Caco-2 (cell line): ENCODE data around the gene SIRT3. TPM values are rescaled to one million over a fixed set of nuclear protein-coding genes. Genes with fewer than 3 reads are reported as not detected.

Experiments
- BruUV-seq: library from RNA; stranded (reverse); fragments of 400-500 nt; replicated peaks from 2 replicates; lab custom pipeline; 2021; lab: Mats Ljungman, UMichigan
- CTCF ChIA-PET: fragments of 300-600 bp; sonication (Branson Sonifier 250); formaldehyde crosslinking; loops from one replicate; lab custom pipeline; 2022; ENCODE audit warnings: antibody characterized with exemption; lab: Charles Lee
- POLR2A ChIA-PET: fragments of 300-600 bp; sonication (Branson Sonifier 250); formaldehyde crosslinking; loops from one replicate; lab custom pipeline; 2022; ENCODE audit warnings: antibody characterized with exemption; lab: Charles Lee
- DNase-seq, 2 experiments: peaks; one replicate each; pipeline versions ENCODE4 v3.0.0 to v3.0.0-alpha.2; 2020 to 2022
- H3K27me3 ChIP-seq: replicated peaks from 2 replicates; pipeline ENCODE4 v1.6.0; 2011; ENCODE audit warnings: low read length; ENCODE audit not compliant: control insufficient read depth, insufficient read depth
- H3K36me3 ChIP-seq: 2 replicates; pipeline ENCODE4 v1.5.1; 2011; ENCODE audit warnings: low read length; ENCODE audit not compliant: control insufficient read depth, insufficient read depth
- H3K4me1 ChIP-seq: fragments of 250-450 bp; sonication (Bioruptor Pico); 2 replicates; pipeline ENCODE4 v1.5.1; 2020; ENCODE audit warnings: mild to moderate bottlenecking
- H3K4me3 ChIP-seq: 2 replicates; pipeline ENCODE4 v1.5.1; 2011; ENCODE audit warnings: low read depth, mild to moderate bottlenecking, control low read depth, low read length
- H3K9me3 ChIP-seq: fragments of 250-450 bp; sonication (Bioruptor Pico); 2 replicates; pipeline ENCODE4 v1.5.1; 2020; ENCODE audit warnings: mild to moderate bottlenecking, moderate library complexity
- H3K27ac Mint-ChIP-seq: one replicate; pipeline ENCODE4 v1.8.0; 2022; ENCODE audit warnings: mixed read lengths; ENCODE audit not compliant: unreplicated experiment
- H3K27me3 Mint-ChIP-seq: one replicate; pipeline ENCODE4 v1.8.0; 2022; ENCODE audit warnings: mixed read lengths; ENCODE audit not compliant: insufficient read depth, unreplicated experiment
- H3K36me3 Mint-ChIP-seq: one replicate; pipeline ENCODE4 v1.8.0; 2022; ENCODE audit warnings: mild to moderate bottlenecking, mixed read lengths; ENCODE audit not compliant: insufficient read depth, unreplicated experiment
- H3K4me1 Mint-ChIP-seq: one replicate; pipeline ENCODE4 v1.8.0; 2022; ENCODE audit warnings: low read depth, mixed read lengths; ENCODE audit not compliant: unreplicated experiment
- H3K4me3 Mint-ChIP-seq: one replicate; pipeline ENCODE4 v1.8.0; 2022; ENCODE audit warnings: mild to moderate bottlenecking, moderate library complexity, mixed read lengths; ENCODE audit not compliant: unreplicated experiment
- H3K9me3 Mint-ChIP-seq: one replicate; pipeline ENCODE4 v1.8.0; 2022; ENCODE audit warnings: mixed read lengths; ENCODE audit not compliant: unreplicated experiment
- CTCF ChIP-seq, 2 experiments: fragments of 200-600 bp in 1 of 2; IDR thresholded peaks; 1 replicate in 1 of 2; 2 replicates in 1 of 2; pipeline versions ENCODE4 v1.5.1 to v1.8.0; 2011 to 2022; ENCODE audit warnings: antibody characterized with exemption in 1 of 2, control low read depth in 1 of 2, inconsistent platforms in 1 of 2, low read depth in 1 of 2, low read length in 1 of 2, mild to moderate bottlenecking in 1 of 2, moderate library complexity in 1 of 2; ENCODE audit not compliant: insufficient read depth in 1 of 2, severe bottlenecking in 1 of 2, unreplicated experiment in 1 of 2
- intact Hi-C: fragments of 100-400 bp; cut with micrococcal nuclease; formaldehyde crosslinking; loops from one replicate; pipeline ENCODE4 v1.10.0; 2022; ENCODE audit not compliant: unreplicated experiment
- total RNA-seq: library from RNA; stranded (reverse); gene quantifications from 2 replicates; pipeline ENCODE4 v1.2.3, GENCODE V29; 2022

SIRT3 gene
- total RNA-seq, 1 experiment from 2014 or later: 24.6 TPM

GRCh38 chr11:232783-233565 lies 3.2 kb downstream of the SIRT3 start:
- H3K4me1 Mint-ChIP-seq: no peaks in the 10 kb centered on the region
- Histone ChIP-seq H3K9me3 (no peaks in the 10 kb centered on the region), H3K4me3 (no peak overlapping the region), H3K36me3 (no peaks in the 10 kb centered on the region), H3K4me1 (peaks cover 3% of the 10 kb centered on the region; the same call in 1 of the 2 replicates), H3K27me3 (no peaks in the 10 kb centered on the region)
- DNase-seq: no peak
- no peak for TF ChIP-seq CTCF (IDR thresholded peaks at IDR 0.05; ENCODE audit: insufficient read depth in 1 of 2, low read depth in 1 of 2, low read length in 1 of 2, severe bottlenecking in 1 of 2, unreplicated experiment in 1 of 2)
- POLR2A ChIA-PET: no interaction called here
- H3K27me3 Mint-ChIP-seq: no peaks in the 10 kb centered on the region
- intact Hi-C loops: no loop called here
- H3K27ac Mint-ChIP-seq: no peak overlapping the region
- H3K9me3 Mint-ChIP-seq: no peaks in the 10 kb centered on the region
- CTCF ChIA-PET: interaction anchor here (1.0 kb wide), 1 partner anchor 26 kb away, joined by 3 read pairs; the partner anchor contains the start of genes BET1L and RIC8A
- no TSS peak for BruUV-seq
- peaks cover 10% of the 10 kb centered on the region for H3K36me3 Mint-ChIP-seq
- no peak overlapping the region for H3K4me3 Mint-ChIP-seq

GRCh38 chr11:230431-230830 lies 5.7 kb downstream of the SIRT3 start:
- no peaks in the 10 kb centered on the region for H3K27me3 ChIP-seq
- Mint-ChIP-seq H3K27me3 (no peaks in the 10 kb centered on the region), H3K27ac (no peak overlapping the region), H3K9me3 (no peaks in the 10 kb centered on the region), H3K36me3 (no peaks in the 10 kb centered on the region), H3K4me1 (no peaks in the 10 kb centered on the region), H3K4me3 (no peak overlapping the region)
- H3K4me1 ChIP-seq: no peaks in the 10 kb centered on the region
- H3K4me3 ChIP-seq: no peak overlapping the region
- ChIA-PET CTCF (no interaction called here), POLR2A (interaction anchor here (1.0 to 1.2 kb wide), 2 partner anchors 23 kb away, joined by 5 to 8 read pairs; partner anchors contain the start of genes BET1L and RIC8A)
- TF ChIP-seq CTCF (IDR thresholded peaks at IDR 0.05; ENCODE audit: insufficient read depth in 1 of 2, low read depth in 1 of 2, low read length in 1 of 2, severe bottlenecking in 1 of 2, unreplicated experiment in 1 of 2): no peak
- no peaks in the 10 kb centered on the region for H3K9me3 ChIP-seq
- no peak for DNase-seq
- intact Hi-C loops: no loop called here
- no peaks in the 10 kb centered on the region for H3K36me3 ChIP-seq
- no TSS peak for BruUV-seq

- intact Hi-C loops: no loop called here
- ChIA-PET POLR2A (no interaction called here), CTCF (no interaction called here)
- Mint-ChIP-seq H3K4me3 (no peak overlapping the region), H3K9me3 (no peaks in the 10 kb centered on the region), H3K4me1 (no peaks in the 10 kb centered on the region), H3K27me3 (no peaks in the 10 kb centered on the region), H3K36me3 (peaks cover under 1% of the 10 kb centered on the region), H3K27ac (no peak overlapping the region)
- no peak for DNase-seq
- BruUV-seq: no TSS peak
- no peaks in the 10 kb centered on the region for H3K4me1 ChIP-seq
- H3K9me3 ChIP-seq: no peaks in the 10 kb centered on the region
- H3K36me3 ChIP-seq: no peaks in the 10 kb centered on the region
- no peaks in the 10 kb centered on the region for H3K27me3 ChIP-seq
- H3K4me3 ChIP-seq: no peak overlapping the region
- TF ChIP-seq CTCF (IDR thresholded peaks at IDR 0.05; ENCODE audit: insufficient read depth in 1 of 2, low read depth in 1 of 2, low read length in 1 of 2, severe bottlenecking in 1 of 2, unreplicated experiment in 1 of 2): no peak
Observed at GRCh38 chr11:227824-228379, 8.2 kb downstream of the SIRT3 start.
